Stimulated activated CD4-positive, alpha-beta T cell treated with anti-CD3 and anti-CD28 coated beads, TNF-alpha, amount 100 ng/mL, for 24 hours (primary cell): ENCODE data around the gene APOL3.
"Not testable (repeated sequence)": the region's sequence is repeated elsewhere in the genome, so short reads cannot be mapped to it uniquely, and the experiment has no call there.

Experiments used
- DNase-seq, 3 experiments: peaks; one replicate each; pipeline ENCODE4 v3.0.0-alpha.2; 2020; ENCODE audit warnings: low read depth in 3 of 3

The APOL3 gene

GRCh38 chr22:36100908-36101307 lies 59.6 kb downstream of the APOL3 start:
- not testable (repeated sequence) for DNase-seq

- DNase-seq: no peak
These were observed 60.3 kb downstream of the APOL3 start for GRCh38 chr22:36100134-36100824.

- DNase-seq: not testable (repeated sequence)
These were observed 61.0 kb downstream of the APOL3 start for GRCh38 chr22:36099561-36099960.

GRCh38 chr22:36097880-36098279 lies 62.7 kb downstream of the APOL3 start:
- DNase-seq: no peak

GRCh38 chr22:36090772-36091171 lies 69.8 kb downstream of the APOL3 start:
- not testable (repeated sequence) for DNase-seq
